Heart left ventricle (tissue), 13 donors: ENCODE results near the gene HRAS.

ENCODE experiments used
- CTCF ChIP-seq, 12 donors: fragments of 200-600 bp; sonication (generic) in 4 of 12; IDR thresholded peaks; one replicate each; pipeline versions ENCODE4 v1.5.0 to v1.8.0; 2018 to 2022; ENCODE audit warnings: antibody characterized with exemption in 12 of 12, mild to moderate bottlenecking in 5 of 12
- POLR2A ChIP-seq, 2 donors: fragments of 450-650 bp; IDR thresholded peaks; one replicate each; pipeline ENCODE4 v1.6.1; 2017; ENCODE audit warnings: antibody characterized with exemption in 2 of 2, mild to moderate bottlenecking in 2 of 2, moderate library complexity in 2 of 2
- donor health status: ischemic (EF 13 %, LVEDD 7.1; RV severe dilation, severe dysfunction).
- donor health status: DM: no; HTN: yes; CAD: no.
- donor health status: DM: no; HTN: no; CAD: no.
- donor health status: ischemic (EF 25% LVEDD 6.9; RV normal size, moderate dysfunction).
- donor health status: ischemic (EF 25% LVEDD 5.7; RV mildly dilated, moderate dysfunction).
- donor health status: ischemic (EF 35%, LVEDD 5.7; RV mildly dilated, moderate dysfunction).
- donor health status: nonischemic (EF 11% LVEDD 7.7; RV severe dilation, severe dysfunction).
- donor health status: DM: yes; HTN: yes; CAD: no.
- donor health status: PGD.
- donor health status: ischemic (EF 29% LVEDD 5.4; RV normal size, mild dysfunction).
- donor health status: nonischemic (EF 23%, LVEDD 6.1; RV moderate dilation, normal function).

DNA sequence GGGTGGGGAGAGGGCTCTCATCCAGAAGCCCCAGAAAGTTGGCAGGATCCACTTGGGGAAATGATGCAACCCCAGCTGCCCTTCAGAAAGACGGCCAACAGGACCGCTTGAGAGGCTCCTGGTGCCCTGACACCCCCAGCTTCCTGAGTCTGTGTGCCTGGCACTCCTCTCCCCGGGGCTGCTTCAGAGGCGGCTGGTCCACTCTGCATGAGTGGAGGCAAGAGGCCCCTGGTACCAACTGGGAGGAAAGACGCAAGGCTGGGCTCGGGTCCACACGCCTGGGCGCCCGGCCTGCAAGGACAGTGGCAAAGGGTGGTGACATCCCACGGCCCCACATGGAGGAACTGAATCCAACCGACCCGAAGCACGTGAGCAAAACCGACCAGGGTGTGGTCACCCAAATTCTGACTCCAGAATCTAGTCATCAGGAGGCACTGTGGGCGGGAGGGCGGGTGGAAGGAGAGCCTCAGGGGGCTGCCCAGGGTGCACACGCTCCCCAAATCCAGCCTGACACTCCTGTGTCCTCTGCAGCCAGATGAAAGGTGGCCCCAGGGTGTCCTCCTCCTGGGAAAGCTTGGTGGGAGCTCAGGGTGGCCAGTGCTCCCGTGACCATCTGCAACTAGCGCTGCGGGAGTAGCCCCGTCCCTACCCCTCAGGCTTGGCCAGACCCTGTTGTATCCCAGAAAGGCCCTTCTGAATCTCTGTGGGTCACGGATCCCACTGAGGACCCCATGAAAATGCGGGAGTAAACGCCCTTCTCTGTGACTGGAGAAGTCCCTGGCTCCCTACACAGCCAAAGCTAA lies 32.0 kb downstream of the HRAS start:
- no peak for TF ChIP-seq CTCF (IDR thresholded peaks at IDR 0.05)
- no peak for TF ChIP-seq POLR2A (IDR thresholded peaks at IDR 0.05)
